Renal cortex interstitium (tissue), 3 donors: ENCODE results near the gene ZC3HAV1. TPM values are rescaled to one million over a fixed set of nuclear protein-coding genes. Genes with fewer than 3 reads are reported as not detected.

Source experiments
- polyA plus RNA-seq, 3 donors: library from polyadenylated mRNA; unstranded; fragments of 120-200 nt; gene quantifications; one replicate each; pipeline ENCODE4 v1.2.1, GENCODE V29; 2013; ENCODE audit not compliant: insufficient read length in 3 of 3

The ZC3HAV1 gene
- polyA plus RNA-seq, 3 donors = 19.8 to 27.6 (median 22.0) TPM

Other genes with a start within 250 kb of the ZC3HAV1 start
- gene KIAA1549, start 128.3 kb downstream of the ZC3HAV1 start, polyA plus RNA-seq = 10 to 100 TPM; 13.1 to 15.3 (median 13.6) TPM
- 10 to 100 TPM; 20.4 to 27.7 (median 20.9) TPM for gene ZC3HAV1L, start 73.7 kb downstream of the ZC3HAV1 start, polyA plus RNA-seq
- 10 to 100 TPM; 13.7 to 23.4 (median 16.5) TPM for gene UBN2, start 121.5 kb upstream of the ZC3HAV1 start, polyA plus RNA-seq
- 10 to 100 TPM; 22.8 to 27.2 (median 26.8) TPM for gene FMC1, start 231.6 kb upstream of the ZC3HAV1 start, polyA plus RNA-seq